HG03520 (cell line): Measurements from ENCODE around the gene TMEM86B.
"Not testable (repeated sequence)": the region's sequence is repeated elsewhere in the genome, so short reads cannot be mapped to it uniquely, and the experiment has no call there.

ENCODE experiments used
- ATAC-seq: cut with Tn5 transposase; IDR thresholded peaks from one replicate; pipeline ENCODE4 v1.9.1; 2021; ENCODE audit warnings: mild to moderate bottlenecking, moderate library complexity; ENCODE audit not compliant: unreplicated experiment

Gene TMEM86B

DNA sequence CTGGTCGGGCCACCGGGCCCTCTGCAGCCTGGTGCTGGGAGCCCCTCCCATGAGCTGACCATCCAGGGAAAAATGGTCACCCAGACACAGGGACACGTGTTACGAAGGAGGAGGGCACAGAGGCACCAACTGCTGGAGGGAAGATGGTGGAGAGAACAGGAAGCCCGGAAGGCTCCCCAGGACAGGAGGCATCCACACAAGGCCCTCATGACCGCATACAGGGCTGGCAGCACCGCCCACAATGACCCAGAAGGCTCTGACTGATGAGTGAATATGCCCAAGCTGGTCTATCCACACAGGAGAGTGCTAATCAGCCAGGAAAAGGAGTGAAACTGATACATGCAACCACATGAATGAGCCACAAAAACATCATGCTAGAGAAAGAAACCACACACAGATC, 14.0 kb upstream of the TMEM86B start:
- ATAC-seq: no peak

DNA sequence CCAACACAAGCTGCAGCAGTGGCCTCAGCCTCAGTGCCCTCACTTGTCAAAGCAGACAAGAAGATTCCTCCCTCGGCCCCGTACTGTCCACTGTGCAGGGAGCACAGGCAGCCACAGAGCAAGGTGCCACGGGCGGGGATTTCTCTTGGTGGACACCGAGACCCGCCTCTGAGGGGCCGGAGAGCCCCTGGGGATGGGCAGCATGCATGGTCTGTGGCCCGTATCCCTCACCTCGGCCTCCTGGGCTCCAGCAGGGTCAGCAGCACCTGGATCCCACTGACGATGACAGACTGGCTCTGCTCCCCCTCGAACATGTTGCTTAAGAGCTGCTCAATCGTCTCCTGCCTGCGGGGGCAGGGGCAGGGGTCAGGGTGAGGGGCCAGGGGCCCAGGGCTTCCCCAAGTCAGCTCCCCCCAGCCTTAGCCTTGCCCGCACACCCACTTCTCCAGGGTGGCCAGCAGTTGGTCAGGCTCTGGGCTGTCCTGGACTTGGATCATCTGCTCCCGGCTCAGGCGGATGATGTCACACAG, 13.4 kb upstream of the TMEM86B start:
- no peak for ATAC-seq

DNA sequence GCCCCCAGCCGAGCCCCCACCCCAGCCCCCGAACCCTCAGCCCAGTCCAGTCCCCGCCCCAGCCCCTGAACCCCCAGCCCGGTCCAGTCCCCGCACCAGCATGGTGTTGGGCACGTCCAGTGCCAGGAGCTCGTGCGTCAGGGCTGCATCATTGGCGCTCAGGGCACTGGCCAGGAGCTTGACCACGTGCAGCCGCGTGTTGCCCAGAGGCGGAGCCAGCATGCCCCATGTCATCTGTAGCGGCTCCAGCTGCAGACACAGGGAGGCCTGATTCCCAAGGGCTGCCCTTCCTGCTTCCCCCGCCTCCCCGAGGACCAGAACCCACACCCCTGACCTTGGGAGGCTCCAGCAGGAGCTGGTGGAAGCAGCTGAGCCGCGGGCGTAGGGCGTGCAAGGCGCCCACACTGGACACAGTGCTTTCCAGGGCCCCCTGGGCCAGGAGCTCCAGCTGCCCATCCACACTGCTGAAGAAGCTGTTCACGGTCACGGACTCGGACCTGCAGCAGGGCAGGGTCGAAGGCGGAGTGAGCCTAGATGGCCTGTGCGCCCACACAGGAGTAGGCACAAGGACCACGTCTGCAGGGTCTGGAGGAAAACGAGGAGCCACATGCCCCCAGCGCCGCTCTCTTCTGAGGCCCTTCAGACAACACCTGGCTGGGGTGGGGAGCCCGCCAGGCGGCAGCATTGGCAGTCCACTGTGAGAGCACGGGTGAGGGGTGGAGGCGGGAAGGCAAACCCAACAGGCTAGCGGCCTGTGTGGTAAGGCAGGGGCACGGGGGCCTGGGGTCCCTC, 12.8 kb upstream of the TMEM86B start:
- ATAC-seq: no peak

DNA sequence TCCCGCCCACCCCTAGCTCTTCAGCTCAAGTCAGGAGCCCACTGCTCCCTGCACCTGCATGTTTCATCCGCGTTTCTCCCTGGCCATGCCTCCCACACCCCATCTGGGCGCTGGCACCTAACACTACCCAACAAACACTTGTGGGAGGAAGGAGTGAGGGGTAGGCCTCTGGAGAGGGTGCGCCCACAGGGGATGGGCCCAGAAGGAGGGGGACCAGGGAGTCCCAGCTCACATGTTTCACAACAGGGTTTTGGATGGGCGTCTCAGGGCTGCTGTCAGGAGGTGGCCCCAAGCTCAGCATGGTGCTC, 12.1 kb upstream of the TMEM86B start:
- no peak for ATAC-seq

- ATAC-seq: no peak
These were observed 10.4 kb upstream of the TMEM86B start for GRCh38 chr19:55239004-55239403.

- no peak for ATAC-seq
These were observed 9.5 kb upstream of the TMEM86B start for GRCh38 chr19:55238030-55238429.

DNA sequence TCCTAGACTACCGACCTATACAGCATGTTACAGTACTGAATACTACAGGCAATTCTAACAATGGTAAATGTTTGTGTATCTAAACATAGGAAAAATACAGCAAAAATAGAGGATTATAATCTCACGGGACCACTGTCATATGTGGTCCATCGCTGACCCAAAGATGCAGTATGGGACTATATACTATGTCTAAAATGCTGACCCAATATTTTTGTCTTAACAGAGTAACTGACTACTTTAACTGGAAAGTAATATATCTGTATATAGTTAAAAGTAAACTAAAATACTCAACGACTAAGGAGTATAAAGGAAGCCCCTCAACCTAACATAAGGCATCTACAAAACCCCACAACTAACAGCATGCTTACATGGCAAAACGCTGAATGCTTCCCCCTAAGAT, 4.4 kb upstream of the TMEM86B start:
- no peak for ATAC-seq

- no peak for ATAC-seq
These were observed 3.7 kb upstream of the TMEM86B start for GRCh38 chr19:55232286-55232602.

DNA sequence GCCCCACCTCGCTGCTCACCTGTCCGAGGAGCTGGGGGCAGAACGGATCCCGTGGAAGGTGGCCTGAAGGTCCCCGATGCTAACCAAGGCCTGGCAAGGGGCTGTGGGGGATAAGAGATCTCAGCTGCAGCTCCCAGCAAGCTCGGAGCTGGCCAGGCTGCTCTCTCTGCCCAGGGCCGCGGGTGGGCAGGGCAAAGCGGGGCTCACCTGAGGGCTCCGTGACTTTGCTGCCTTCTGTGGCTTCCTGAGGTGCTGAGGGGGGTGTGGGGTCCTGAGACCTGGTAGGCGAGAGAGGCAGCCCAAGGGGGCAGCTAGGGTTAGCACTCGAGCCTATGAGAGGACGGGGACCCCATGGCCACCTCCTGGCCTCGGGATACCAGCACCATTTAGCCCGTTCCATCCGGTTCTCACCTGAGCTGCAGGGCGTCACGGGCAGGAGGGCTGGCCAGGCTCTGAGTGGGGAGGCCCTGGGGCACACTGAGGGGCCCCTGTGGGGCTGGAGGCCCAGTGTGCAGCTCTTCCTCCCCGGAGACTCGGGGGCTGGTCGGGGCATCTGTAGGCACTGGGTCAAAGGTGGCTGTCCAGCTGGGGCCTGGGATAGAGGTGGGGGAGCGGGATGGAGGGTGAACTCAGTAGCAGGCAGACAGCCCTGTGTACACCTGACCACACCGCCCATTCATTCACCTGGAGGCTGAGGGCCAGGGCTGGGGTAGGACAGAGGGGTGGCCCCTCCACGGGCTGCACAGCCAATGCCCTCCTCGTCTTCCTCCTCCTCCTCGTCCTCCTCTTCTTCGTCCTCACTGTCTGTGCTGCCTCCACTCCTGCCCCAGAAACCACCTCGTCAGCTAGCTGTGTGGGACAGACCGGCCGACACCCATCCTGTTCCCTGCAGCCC, 3.1 kb upstream of the TMEM86B start:
- no peak for ATAC-seq

DNA sequence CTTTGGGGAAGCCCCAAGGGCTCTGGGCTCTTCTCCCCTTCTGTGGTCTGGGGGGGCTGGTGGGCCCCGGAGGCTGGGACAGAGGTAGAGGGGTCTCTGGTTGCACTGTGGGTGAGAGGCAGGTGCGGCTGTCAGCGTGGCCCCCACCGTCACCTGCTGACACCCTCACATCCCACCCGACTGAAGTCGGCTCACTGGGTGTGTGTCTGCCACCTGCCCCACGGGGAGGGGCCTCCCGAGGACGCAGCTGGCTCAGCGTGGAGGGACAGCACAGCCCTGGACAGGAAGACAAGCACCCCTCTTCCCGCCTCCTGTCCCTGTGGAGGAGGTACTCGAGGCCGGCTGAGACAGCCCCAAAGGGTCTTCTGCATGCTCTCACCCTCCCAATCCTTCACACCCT, 2.2 kb upstream of the TMEM86B start:
- ATAC-seq: no peak

DNA sequence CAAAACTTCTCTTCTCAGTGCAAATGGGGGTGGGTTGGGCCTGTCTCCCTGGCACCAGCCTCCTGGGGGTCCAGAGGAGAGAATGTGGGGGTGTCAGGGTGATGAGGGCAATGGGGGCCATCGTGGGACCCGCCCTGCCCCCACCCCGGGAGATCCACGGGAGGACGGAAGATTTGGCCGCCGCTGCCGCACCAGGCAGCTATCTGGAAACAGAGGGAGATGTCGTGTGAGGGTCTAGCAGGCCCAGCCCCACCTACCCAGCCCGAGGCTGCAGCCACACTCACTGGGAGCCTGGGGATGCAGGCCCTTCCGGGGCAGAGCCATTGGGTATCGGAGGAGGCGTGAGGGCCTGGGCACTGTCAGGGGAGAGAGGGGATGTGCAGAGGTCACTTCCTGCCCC, 1.8 kb upstream of the TMEM86B start:
- no peak for ATAC-seq

- no peak for ATAC-seq
These were observed 1.2 kb upstream of the TMEM86B start for GRCh38 chr19:55229789-55230182.

GRCh38 chr19:55229145-55229788, 704 bp upstream of the TMEM86B start:
- ATAC-seq: no peak

- ATAC-seq: no peak
These were observed 560 bp downstream of the TMEM86B start for GRCh38 chr19:55228015-55228391.

- ATAC-seq: no peak
These were observed 1.1 kb downstream of the TMEM86B start for GRCh38 chr19:55227241-55228014.

GRCh38 chr19:55226788-55227187, 1.8 kb downstream of the TMEM86B start:
- no peak for ATAC-seq

DNA sequence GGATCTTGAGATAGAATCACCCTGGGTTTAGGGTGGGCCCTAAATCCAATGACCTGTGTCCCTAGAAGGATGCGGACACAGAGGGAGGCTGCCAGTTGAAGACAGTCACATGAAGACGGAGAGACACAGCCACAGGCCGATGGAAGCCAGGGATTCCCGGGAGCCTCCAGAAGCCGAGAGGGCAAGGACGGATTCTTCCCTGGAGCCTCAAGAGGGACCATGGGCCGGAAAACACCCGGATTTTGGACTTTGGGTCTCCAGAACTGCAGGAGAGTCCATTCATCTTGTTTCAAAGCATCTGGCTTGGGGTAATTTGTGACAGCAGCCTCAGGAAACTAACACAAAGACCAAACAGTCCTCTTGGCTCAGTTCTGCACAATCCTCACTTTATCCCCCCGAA, 2.3 kb downstream of the TMEM86B start:
- no peak for ATAC-seq

DNA sequence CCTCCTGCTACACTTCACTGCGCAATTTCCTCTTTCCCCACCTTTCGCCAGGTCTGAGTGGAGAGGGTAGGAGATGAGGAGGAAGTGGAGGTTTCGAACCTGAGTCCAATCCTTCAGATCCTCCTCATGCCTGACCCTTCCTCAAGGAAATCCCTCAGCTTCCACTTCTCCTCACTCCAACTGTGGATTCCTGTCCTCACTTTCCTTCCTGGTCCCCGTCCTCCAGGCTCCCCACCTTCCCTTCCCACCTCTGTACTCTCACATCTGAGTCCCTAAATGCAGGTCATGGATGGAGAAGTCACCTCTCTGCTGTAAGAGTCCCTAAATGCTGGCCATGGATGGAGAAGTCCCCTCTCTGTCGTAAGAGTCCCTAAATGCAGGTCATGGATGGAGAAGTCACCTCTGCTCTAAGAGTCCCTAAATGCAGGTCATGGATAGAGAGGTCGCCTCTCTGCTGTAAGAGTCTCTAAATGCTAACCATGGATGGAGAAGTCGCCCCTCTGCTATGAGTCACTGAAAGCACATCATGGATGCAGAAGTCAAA, 3.1 kb downstream of the TMEM86B start:
- ATAC-seq: no peak

DNA sequence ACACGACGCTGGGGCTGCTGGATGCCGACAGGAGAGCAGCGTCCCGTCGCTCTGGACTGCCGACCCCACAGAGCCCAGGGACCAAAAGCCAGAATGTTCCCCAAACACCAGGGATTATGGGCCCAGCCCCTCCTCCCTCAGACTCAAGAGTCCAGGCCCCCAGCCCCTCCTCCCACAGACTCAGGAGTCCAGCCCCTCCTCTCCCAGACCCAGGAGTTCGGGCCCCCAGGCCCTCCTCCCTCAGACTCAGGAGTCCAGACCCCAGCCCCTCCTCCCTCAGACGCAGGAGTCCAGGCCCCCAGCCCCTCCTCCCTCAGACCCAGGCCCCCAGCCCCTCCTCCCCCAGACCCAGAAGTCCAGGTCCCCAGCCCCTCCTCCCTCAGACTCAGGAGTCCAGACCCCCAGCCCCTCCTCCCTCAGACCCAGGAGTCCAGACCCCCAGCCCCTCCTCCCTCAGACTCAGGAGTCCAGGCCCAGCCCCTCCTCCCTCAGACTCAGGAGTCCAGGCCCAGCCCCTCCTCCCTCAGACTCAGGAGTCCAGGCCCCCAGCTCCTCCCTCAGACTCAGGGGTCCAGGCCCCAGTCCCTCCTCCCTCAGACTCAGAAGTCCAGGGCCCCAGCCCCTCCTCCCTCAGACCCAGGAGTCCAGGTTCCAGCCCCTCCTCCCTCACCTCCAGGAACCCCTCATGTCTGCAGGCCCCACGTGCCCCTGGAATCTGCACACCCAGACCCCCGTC, 3.7 kb downstream of the TMEM86B start:
- ATAC-seq: not testable (repeated sequence)

DNA sequence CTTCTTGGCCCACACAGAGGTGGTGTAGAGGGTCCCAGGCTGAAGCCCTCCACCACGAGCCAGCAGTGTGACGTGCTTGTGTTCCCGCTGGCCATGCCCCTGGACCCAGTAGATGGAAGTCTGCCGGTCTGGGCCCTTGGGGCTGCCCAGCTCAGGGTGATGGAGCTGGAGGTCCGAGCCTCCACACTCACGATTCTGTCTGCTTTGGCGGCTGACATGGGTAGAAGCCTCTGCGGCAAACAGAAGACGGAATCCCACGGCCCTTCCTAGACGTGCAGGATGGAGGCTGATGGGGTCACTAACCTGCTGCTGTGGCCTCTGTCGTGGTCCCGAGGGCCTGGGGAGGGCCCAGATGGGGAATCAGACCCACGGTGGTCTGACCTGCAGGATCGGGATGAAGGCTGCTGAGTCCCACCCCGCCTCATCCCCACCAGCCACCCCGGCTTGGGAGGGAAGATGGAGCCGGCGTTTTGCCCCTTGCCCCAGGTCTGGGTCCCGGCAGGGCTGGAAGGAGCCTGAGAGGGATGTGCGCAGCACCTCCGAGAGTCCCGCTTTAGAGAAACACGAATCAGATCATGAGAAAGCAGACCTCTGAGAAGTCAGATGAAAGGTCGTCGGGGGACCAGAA, 4.4 kb downstream of the TMEM86B start:
- no peak for ATAC-seq
